Activated naive CD4-positive, alpha-beta T cell treated with anti-CD3 and anti-CD28 coated beads for 36 hours (primary cell): ENCODE data around the gene FOXD2. TPM values are rescaled to one million over a fixed set of nuclear protein-coding genes. Genes with fewer than 3 reads are reported as not detected.
A peak's percentile ranks its signal among the peaks of the same experiment; 100 is the strongest.

Experiments used
- CTCF ChIA-PET: fragments of 350-600 bp; sonication (Branson Sonifier 250); formaldehyde crosslinking; loops from one replicate; lab custom pipeline; 2021; ENCODE audit warnings: antibody characterized with exemption; lab: Charles Lee
- DNase-seq: peaks from one replicate; pipeline ENCODE4 v3.0.0-alpha.2; 2020
- H3K27ac Mint-ChIP-seq: one replicate; pipeline ENCODE4 v1.8.0; 2021; ENCODE audit warnings: mild to moderate bottlenecking, mixed read lengths
- H3K27me3 Mint-ChIP-seq: one replicate; pipeline ENCODE4 v1.8.0; 2021; ENCODE audit warnings: low read depth, mixed read lengths
- H3K36me3 Mint-ChIP-seq: one replicate; pipeline ENCODE4 v1.8.0; 2021; ENCODE audit warnings: low read depth, mixed read lengths
- H3K4me1 Mint-ChIP-seq: one replicate; pipeline ENCODE4 v1.8.0; 2021; ENCODE audit warnings: low read depth, mixed read lengths
- H3K4me3 Mint-ChIP-seq: one replicate; pipeline ENCODE4 v1.8.0; 2021; ENCODE audit warnings: mild to moderate bottlenecking, moderate library complexity, mixed read lengths
- H3K9me3 Mint-ChIP-seq: one replicate; pipeline ENCODE4 v1.8.0; 2021; ENCODE audit warnings: mixed read lengths
- intact Hi-C: fragments of 100-400 bp; cut with micrococcal nuclease; formaldehyde crosslinking; loops from one replicate; pipeline ENCODE4 v1.15.1; 2023
- total RNA-seq, 2 experiments: library from RNA; stranded (reverse); gene quantifications; one replicate each; pipeline ENCODE4 v1.2.3, GENCODE V29; 2021

The FOXD2 gene
- total RNA-seq, 2 experiments from 2014 or later: 0.12 to 0.19 TPM

GRCh38 chr1:47418681-47419325 is 19.0 kb upstream of the FOXD2 start:
- DNase-seq: no peak
- Mint-ChIP-seq H3K4me3 (no peak overlapping the region), H3K9me3 (no peaks in the 10 kb centered on the region), H3K36me3 (no peaks in the 10 kb centered on the region), H3K27me3 (peaks cover 45% of the 10 kb centered on the region), H3K27ac (no peak overlapping the region), H3K4me1 (peaks cover 6% of the 10 kb centered on the region)
- intact Hi-C loops: no loop called here
- CTCF ChIA-PET: interaction anchor here (1.2 to 1.6 kb wide), 2 partner anchors 12 to 17 kb away, joined by 3 to 4 read pairs; no protein-coding TSS in a partner anchor

DNA sequence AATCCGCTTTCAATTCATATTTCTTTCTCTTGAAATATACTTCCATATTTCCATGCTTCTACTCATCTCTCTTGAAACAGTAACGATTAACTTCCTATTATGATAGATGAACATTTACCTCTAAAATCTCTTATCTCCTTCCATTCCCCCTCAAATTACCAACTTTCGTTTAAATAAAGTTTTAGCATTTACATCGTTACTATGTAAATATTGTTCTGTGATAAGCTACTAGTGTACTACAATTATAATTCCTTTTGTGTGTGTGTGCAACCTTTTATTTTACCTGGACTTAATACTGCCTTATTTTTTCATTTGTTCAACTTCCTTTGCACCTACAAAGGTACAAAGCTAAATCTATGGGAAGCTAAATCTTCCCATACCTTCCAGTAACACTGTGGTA is 17.3 kb upstream of the FOXD2 start:
- CTCF ChIA-PET: interaction anchor here (0.9 to 1.6 kb wide), 4 partner anchors 10 to 290 kb away, joined by 3 to 6 read pairs (median 4); no protein-coding TSS in a partner anchor
- Mint-ChIP-seq H3K27me3 (peaks cover 50% of the 10 kb centered on the region), H3K9me3 (no peaks in the 10 kb centered on the region)

DNA sequence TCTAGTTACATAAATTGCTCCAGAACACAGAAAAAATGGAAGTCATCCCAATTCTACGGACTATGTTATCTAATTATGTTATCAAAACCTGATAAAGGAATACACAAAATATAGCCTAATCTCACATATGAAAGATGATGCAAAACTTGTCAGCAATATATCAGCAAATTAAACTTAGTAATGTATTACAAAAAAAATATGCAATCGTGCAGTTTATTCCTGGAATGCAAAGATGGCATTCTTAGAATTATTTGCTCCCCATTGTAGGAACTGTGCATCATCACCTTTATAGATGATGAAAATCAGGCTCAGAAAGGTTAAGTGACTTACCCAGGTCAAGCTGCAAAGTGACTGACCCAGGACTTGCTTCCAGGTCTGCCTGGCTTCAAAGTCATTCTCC is 14.0 kb upstream of the FOXD2 start:
- Mint-ChIP-seq H3K27me3 (peaks cover 37% of the 10 kb centered on the region), H3K36me3 (no peaks in the 10 kb centered on the region), H3K4me1 (peaks cover 2% of the 10 kb centered on the region), H3K4me3 (no peak overlapping the region), H3K9me3 (no peaks in the 10 kb centered on the region), H3K27ac (no peak overlapping the region)
- no peak for DNase-seq
- intact Hi-C loops: loop anchor here (1.0 to 2.0 kb wide), 3 partner anchors 35 to 245 kb away; no protein-coding TSS in a partner anchor
- CTCF ChIA-PET: interaction anchor here (0.9 to 3.1 kb wide), 7 partner anchors 8 to 302 kb away, joined by 3 to 9 read pairs (median 3); partner anchors contain the start of gene FOXD2

More for the DNA sequence above, 17.3 kb upstream of the FOXD2 start:
- DNase-seq: no peak
- Mint-ChIP-seq H3K36me3 (no peaks in the 10 kb centered on the region), H3K4me1 (peaks cover 8% of the 10 kb centered on the region), H3K27ac (no peak overlapping the region), H3K4me3 (no peak overlapping the region)
- intact Hi-C loops: no loop called here

- CTCF ChIA-PET: interaction anchor here (0.6 to 3.1 kb wide), 7 partner anchors 13 to 287 kb away, joined by 3 to 9 read pairs (median 5); partner anchors contain the start of gene FOXD2
- Mint-ChIP-seq H3K36me3 (no peaks in the 10 kb centered on the region), H3K9me3 (no peaks in the 10 kb centered on the region), H3K4me1 (peaks cover 2% of the 10 kb centered on the region), H3K27me3 (peaks cover 42% of the 10 kb centered on the region), H3K4me3 (no peak overlapping the region), H3K27ac (no peak overlapping the region)
- intact Hi-C loops: loop anchor here (1.0 to 2.0 kb wide), 3 partner anchors 36 to 245 kb away; no protein-coding TSS in a partner anchor
- DNase-seq: peak; percentile 34
These were observed 13.4 kb upstream of the FOXD2 start for GRCh38 chr1:47424336-47424982.

GRCh38 chr1:47431534-47431933 is 6.3 kb upstream of the FOXD2 start:
- Mint-ChIP-seq H3K27me3 (peaks cover 66% of the 10 kb centered on the region), H3K4me1 (peaks cover 33% of the 10 kb centered on the region), H3K9me3 (no peaks in the 10 kb centered on the region), H3K36me3 (peaks cover 9% of the 10 kb centered on the region), H3K4me3 (no peak overlapping the region), H3K27ac (no peak overlapping the region)
- intact Hi-C loops: no loop called here
- no peak for DNase-seq
- CTCF ChIA-PET: interaction anchor here (0.8 to 8.2 kb wide), 6 partner anchors 8 to 295 kb away, joined by 3 to 123 read pairs (median 4); no protein-coding TSS in a partner anchor

- peak; percentile 82 for DNase-seq
- Mint-ChIP-seq H3K27me3 (peaks cover 64% of the 10 kb centered on the region), H3K4me3 (peak overlapping the region; percentile 26), H3K4me1 (peaks cover 33% of the 10 kb centered on the region), H3K9me3 (no peaks in the 10 kb centered on the region), H3K27ac (no peak overlapping the region), H3K36me3 (peaks cover 9% of the 10 kb centered on the region)
- CTCF ChIA-PET: interaction anchor here (0.6 to 8.2 kb wide), 11 partner anchors 9 to 540 kb away, joined by 3 to 123 read pairs (median 3); no protein-coding TSS in a partner anchor
- intact Hi-C loops: loop anchor here (1.0 kb wide), 2 partner anchors 278 to 294 kb away; no protein-coding TSS in a partner anchor
These were observed 5.5 kb upstream of the FOXD2 start for GRCh38 chr1:47432071-47433036.

DNA sequence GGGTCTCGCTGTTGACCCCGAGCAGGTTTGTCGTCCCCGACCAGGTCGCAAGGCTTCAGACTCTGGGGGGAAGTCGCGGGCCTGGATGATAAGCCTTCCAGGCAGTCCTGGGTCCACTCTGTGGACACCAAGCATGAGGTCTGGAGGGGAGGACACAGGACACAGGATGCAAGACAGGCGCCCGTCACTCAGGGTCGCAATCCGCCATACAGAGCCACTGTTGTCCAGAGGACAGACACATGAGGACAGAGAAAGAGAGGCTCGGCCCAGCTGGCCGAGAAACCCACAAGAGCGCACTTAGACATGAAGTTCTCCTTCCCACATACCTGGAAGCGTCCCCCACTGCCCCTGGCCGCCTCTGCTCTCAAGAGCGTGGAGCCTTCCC is 4.8 kb upstream of the FOXD2 start:
- CTCF ChIA-PET: interaction anchor here (0.6 to 8.2 kb wide), 9 partner anchors 18 to 539 kb away, joined by 3 to 123 read pairs (median 3); no protein-coding TSS in a partner anchor
- intact Hi-C loops: no loop called here
- no peak overlapping the region for H3K27ac Mint-ChIP-seq
- peaks cover 33% of the 10 kb centered on the region for H3K4me1 Mint-ChIP-seq
- DNase-seq: no peak
- peaks cover 9% of the 10 kb centered on the region for H3K36me3 Mint-ChIP-seq
- peak overlapping the region; percentile 38 for H3K4me3 Mint-ChIP-seq
- H3K9me3 Mint-ChIP-seq: no peaks in the 10 kb centered on the region
- H3K27me3 Mint-ChIP-seq: peaks cover 62% of the 10 kb centered on the region

- H3K27me3 Mint-ChIP-seq: peaks cover 61% of the 10 kb centered on the region
- no peak for DNase-seq
These were observed 4.3 kb upstream of the FOXD2 start for GRCh38 chr1:47433477-47434050.

DNA sequence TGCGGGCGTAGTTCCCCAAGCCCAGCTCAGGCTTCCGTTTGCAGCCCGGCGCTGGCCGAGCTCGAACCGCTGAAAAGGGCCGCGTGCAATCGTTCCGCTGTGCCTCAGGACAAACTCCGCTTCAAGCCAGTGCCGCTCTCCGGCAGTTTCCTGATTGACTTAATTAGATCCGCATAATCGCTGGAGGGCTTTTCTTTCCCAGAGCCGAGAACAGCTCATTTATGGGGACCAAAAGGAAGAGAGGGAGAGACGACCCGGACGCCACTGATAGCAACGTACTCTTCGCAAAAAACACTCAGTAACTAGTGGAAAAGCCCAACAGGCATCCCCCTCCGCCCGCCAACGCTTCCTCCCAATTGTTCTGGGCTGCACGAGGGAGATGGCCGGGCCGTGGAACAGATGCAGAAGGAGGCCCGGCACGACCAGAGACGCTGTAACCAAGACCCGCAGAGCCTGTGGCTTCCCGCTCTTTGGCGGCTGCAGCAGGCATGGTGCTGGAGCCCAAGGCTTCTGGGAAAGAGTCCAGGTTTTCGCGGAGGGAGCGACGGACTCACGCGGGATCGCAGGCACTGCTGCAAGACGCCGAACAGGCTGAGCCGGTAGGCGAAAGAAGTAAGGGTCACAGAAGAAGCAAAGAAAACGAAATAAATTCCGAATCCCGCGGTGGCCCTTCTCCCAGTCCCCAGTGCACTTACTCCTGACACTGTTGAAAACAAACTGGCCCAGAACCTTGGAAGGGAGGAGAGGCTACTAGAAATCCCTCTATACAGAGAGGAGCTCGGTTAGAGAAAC is 3.6 kb upstream of the FOXD2 start:
- no peak for DNase-seq
- H3K4me1 Mint-ChIP-seq: peaks cover 33% of the 10 kb centered on the region
- peak overlapping the region; percentile 43 for H3K4me3 Mint-ChIP-seq
- intact Hi-C loops: no loop called here
- no peaks in the 10 kb centered on the region for H3K9me3 Mint-ChIP-seq
- H3K36me3 Mint-ChIP-seq: peaks cover 9% of the 10 kb centered on the region
- CTCF ChIA-PET: interaction anchor here (0.6 to 8.2 kb wide), 14 partner anchors 12 to 293 kb away, joined by 3 to 123 read pairs (median 4); partner anchors contain the start of gene PDZK1IP1
- H3K27ac Mint-ChIP-seq: no peak overlapping the region
- peaks cover 54% of the 10 kb centered on the region for H3K27me3 Mint-ChIP-seq

More at GRCh38 chr1:47433477-47434050, 4.3 kb upstream of the FOXD2 start:
- Mint-ChIP-seq H3K9me3 (no peaks in the 10 kb centered on the region), H3K27ac (no peak overlapping the region), H3K4me1 (peaks cover 33% of the 10 kb centered on the region), H3K36me3 (peaks cover 9% of the 10 kb centered on the region), H3K4me3 (peak overlapping the region; percentile 43)
- intact Hi-C loops: no loop called here
- CTCF ChIA-PET: interaction anchor here (0.6 to 8.2 kb wide), 11 partner anchors 19 to 293 kb away, joined by 3 to 123 read pairs (median 4); no protein-coding TSS in a partner anchor

DNA sequence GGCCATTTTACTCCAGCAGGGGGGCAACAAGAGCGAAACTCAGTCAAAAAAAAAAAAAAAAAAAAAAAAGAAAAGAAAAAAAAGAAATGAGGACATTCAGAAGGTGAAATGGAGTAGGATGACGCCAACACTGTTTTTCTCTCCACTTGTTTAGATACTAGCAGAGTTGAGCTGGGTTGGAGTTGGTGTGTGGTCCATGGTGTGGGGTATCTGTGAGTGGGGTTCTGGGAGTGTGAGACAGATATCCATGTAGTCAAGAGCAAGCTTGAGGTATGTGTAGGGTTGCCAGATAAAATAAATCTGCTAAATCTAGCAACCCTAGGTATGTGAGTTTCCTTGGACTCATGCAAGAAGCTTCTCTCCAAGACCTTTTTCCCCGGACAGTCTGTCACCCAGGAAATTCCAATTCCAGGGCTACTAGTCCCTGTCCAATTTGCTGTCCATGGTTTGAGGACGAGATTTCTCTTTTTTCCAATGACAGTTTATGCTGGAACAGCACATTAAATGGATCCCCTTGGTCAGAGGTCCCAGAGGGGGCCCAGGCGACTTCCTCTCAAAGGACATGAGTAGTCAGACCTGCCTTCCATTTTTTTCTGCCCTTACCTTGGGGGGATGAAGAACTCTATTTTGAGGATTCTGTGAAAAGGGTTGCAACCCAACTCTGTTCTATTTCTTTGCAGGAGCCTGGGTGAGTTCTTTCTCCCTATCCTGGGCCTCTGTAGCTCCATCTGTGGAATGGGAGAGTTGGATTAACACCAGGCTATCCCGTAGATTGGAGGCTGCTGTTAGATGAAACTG is 2.1 kb upstream of the FOXD2 start:
- H3K27me3 Mint-ChIP-seq: peaks cover 51% of the 10 kb centered on the region
- DNase-seq: no peak
- H3K4me1 Mint-ChIP-seq: peaks cover 33% of the 10 kb centered on the region
- no peak overlapping the region for H3K27ac Mint-ChIP-seq
- no peaks in the 10 kb centered on the region for H3K9me3 Mint-ChIP-seq
- H3K36me3 Mint-ChIP-seq: peaks cover 9% of the 10 kb centered on the region
- CTCF ChIA-PET: interaction anchor here (0.7 to 8.2 kb wide), 31 partner anchors 8 to 326 kb away, joined by 3 to 123 read pairs (median 4); partner anchors contain the start of gene PDZK1IP1
- peak overlapping the region; percentile 92 for H3K4me3 Mint-ChIP-seq
- intact Hi-C loops: loop anchor here (1.0 to 5.0 kb wide), 9 partner anchors 48 to 291 kb away; partner anchors contain the start of genes STIL and TAL1
